HK-2 (cell line): ENCODE data around the gene HIVEP1.
A peak's percentile ranks its signal among the peaks of the same experiment; 100 is the strongest.

ENCODE experiments used
- DNase-seq: peaks from one replicate; pipeline ENCODE4 v3.0.0-alpha.2; 2018; ENCODE audit not compliant: unreplicated experiment

Gene HIVEP1

DNA sequence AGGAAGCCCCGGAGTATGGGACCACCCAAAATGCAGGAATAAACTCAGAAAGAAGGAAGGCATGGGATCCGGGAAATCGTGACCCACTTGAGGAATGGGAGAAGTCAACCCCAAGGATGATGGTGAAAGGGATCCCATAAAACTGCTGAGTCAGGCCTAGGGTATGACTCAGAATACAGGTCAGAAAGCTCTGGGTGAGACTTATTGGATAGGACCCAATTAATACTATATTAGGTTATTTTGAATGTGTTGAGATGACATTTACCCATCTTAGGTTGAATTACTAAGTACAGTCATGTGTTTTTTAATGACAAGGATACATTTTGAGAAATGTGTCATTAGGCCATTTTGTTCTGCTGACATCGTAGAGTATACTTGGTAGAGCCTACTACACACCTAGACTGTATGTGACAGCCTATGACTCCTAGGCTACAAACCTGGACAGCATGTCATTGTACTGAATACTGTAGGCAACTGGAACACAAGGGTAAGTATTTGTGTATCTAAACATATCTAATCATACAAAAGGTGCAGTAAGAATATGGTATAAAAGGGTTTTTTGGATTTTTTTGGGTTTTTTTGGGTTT lies 17.1 kb upstream of the HIVEP1 start:
- no peak for DNase-seq

DNA sequence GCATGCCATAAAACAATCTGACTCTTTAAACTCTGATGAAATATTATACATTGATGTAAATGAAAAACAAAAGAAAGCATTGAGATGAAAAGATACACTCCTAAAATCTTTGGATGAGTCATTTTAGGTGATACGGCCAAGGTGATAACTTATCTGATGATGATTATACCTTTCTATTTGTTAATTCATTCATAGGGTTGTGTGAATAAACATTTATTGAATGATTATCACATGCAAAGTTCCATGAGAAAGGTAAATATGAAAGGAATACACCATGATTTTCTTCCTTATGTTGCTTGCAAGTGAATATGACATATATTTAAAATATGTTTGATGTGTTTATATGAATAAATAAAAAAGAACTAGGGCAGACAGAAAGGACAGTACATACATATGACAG lies 15.4 kb upstream of the HIVEP1 start:
- DNase-seq, result no peak

DNA sequence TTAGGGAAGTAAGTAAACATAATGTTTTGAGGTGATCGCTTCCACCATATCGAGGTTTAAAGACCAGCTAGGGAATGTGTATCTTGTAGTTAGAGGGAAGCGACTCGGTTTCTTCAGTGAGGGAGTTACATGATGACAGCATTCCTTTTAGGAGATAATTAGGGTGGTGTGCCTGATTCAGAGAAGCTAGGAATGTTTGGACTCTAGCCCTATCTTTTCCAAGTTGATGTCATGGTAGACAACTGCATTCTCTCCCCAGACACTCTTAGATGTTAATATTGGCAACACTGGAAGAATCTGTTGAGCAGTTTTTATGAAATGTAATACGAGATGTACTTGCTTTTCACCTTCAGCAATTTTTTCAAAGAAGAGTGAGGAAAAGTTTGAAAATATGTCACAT lies 12.9 kb upstream of the HIVEP1 start:
- no peak for DNase-seq

DNA sequence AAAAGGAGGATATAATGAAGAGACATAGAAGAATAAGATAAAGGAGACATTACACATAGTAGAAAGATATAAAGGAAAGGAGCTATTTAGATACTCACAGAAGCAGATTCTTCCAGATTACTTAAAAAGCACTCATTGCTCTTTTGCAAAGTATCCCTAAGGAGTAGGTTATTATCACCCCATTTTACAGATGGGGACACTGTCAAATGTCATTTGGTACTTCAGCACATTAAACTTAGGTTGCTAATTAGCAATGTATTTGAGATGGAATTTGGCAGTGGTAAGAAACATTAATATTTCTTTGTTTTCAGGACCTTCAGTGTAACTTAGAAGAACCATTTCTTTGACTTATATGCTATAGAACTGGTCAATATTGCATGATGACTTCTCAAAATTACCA lies 11.9 kb upstream of the HIVEP1 start:
- DNase-seq, result no peak

DNA sequence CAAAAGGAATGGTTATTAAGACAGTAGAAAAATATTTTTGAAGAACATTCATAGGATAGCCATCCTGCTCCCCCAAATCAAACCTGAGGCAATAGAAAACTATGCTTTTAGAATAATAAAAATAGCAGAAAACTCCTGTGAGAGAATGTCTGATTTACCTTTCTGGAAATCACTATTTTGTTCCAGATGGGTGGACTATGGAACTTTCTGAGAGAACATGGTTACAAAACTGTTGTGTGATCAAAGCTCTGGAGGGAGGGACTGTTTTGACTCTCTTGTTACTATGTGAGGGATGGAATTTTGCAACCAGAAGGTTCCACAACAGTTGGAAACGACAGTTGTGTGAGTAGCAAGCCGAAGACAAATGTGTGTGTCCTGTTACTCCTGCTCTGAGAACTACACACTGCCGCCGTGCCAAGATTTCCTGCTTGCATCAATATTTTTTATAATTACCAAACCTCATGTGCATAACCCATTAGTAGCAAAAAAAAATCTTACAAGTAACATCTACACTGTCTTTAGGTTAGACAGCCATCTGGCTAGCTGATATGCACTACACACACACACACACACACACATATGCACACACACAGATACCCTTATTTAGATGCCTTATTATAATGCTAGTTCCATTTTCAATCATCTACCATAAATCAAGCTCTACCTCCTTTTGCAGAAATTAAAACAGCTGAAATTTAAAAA lies 11.0 kb upstream of the HIVEP1 start:
- DNase-seq, result no peak

DNA sequence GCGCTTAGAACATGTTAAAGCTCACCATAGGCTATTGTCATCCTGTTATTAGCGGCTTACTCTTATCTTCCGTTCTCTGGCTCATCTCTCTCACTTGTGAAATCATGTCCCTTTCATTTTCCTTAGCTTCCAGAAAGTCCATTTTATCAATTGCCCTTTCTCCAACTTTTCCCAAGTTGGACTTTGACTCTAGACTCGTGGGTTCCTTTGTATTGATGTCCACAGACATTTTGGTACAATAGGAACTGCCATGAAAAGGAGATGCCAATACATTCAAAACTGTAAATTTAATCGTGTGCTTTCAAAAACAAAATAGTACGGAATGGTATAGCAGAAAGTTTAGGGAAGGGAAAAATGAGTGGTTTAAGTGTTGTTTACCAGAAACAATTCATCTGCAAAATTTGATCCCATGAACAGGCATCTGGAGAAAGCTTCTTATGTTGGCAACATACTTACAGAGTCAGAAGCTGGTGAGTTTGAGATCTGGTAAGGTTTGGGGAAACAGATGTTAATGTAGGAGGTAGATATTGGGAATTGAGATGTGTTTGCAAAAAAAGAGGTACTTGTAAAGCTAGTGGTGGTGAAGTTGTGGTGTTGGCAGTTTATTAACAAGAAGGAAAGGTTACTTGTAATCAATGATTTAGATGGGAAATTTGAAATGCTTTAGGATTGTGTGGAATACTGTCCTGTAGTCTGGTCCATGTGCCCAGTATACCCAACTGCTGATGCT lies 10.2 kb upstream of the HIVEP1 start:
- DNase-seq, result no peak

DNA sequence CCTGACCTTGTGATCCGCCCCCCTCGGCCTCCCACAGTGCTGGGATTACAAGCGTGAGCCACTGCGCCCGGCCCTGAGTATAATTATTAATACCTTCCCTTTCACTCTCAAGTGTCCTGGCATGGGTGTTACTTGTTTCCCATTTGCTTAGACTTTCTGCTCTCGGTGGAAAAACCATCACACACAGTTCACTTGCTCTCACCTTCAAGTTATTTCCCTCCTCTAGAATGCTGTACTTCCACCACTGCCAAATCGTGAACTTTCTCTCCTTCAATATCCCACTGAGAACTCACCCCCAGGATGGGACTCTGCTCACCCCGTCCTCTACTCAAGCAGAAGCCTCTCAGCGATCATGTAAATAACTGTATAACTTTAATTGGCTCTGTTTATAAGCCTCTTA lies 4.6 kb upstream of the HIVEP1 start:
- peak; percentile 42 for DNase-seq

DNA sequence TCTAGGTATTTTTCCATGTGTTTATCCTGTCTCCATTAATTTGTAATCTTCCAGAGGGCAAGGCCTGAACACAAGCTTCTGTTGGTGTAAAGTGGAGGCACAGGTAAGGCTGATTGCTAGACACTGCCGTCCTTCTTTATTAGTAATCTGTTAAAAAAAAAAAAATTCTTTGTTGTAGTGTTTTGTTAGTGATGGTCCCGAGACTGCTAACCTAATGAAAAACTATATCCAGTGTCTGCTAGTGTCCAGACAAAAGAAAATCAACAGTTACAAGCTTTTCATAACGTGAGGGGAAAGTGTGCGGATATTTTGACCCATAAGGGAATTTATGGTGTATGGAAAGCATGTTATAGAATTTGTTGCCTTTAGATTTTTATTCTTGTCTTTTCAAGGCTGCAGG lies 4.2 kb upstream of the HIVEP1 start:
- no peak for DNase-seq

DNA sequence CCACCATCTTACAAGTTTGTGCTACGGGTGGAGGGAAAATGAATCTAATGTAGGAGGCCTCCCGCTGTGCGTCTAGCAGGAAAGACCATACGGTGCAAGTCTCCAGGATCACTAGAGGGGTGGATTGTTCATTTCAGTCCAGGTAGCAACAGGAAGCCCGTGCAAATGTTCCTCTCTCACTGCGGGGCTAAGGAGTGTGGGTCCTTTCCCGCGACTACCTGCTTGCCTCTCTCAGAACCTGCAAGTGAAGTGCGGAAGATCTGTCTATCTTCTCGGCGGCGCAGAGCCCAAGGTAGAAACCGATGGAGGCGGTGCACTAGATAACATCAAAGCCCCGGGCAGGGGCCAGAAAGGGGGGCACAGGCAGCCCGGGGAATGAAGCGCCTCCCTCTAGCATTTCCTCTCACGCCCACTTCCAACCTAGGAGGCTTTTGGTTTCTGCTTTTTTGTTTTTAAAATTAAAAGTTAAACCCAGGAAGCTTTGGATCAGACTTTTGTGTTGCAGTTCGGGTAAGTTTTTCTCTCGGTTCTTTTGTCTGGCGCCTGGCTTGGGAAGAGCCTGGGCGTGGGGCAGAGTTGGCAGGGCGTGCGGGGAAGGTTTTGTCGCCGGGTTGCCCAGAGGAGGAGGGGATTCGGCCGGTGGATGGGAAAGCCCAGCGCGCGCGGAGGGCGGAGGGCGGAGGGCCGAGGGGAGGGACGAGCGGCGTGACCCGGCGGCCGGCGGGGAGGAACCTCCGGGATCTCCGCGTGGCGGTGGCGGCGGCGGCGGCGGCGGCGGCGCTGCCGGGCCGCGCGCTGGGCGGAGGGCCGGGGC lies 3.5 kb upstream of the HIVEP1 start:
- peak; percentile 86 for DNase-seq

DNA sequence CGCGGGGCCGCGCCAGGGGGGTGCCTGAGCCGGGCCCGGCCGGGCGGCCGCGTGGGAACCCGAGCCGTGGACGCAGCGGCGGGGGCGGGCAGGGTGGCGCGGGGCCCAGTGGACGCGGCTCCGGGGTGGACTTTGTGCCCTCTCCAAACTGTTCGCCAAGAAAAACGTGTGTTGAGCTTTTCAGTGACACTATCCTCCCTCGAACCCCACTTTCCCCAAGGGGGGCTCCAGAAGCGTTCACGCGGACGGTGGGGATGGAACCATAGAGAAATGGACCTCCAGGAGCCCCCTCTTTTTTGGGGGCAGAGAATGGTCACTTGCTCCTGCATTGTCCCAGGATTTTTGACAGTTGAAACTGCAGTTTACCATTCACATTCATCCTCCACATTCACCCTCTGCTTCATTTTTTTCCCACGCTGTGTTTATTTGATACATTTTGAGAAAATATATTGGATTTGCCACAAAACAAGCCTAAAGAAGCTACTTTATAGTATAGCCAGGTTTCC lies 2.9 kb upstream of the HIVEP1 start:
- no peak for DNase-seq

DNA sequence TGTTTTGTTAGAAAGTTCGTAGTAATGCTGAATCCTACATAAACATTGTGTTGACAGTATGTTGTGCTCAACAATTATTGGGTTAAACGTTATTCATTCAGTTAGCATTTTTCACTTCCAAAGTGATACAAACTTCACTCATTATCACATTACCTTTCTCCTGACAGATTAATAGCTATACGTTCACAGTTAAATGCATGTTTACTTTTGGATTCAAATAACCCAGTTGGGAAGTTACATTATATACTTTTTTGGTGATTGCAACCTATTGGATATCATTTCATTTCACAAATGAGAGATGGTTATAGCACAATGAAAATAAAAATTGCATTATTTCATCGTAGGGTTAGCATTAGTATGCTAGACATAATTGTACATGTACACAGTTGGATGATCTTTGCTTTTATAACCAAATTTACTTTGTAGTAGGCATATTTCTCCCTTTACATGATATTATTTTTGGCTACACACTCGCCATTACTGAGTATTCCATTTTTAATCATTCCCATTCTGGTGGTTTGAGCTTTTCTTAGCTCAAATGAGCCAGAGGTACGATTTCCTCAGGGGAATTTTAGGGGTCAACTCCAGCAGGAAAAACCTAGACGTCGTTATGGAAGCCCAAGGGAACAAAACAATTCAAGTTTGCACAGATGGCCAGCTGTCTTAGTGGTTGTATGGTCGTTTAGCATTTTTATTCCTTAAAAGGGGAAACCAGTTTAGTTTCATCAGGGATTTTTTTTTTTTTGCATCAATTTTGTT lies 2.1 kb upstream of the HIVEP1 start:
- DNase-seq, result no peak

DNA sequence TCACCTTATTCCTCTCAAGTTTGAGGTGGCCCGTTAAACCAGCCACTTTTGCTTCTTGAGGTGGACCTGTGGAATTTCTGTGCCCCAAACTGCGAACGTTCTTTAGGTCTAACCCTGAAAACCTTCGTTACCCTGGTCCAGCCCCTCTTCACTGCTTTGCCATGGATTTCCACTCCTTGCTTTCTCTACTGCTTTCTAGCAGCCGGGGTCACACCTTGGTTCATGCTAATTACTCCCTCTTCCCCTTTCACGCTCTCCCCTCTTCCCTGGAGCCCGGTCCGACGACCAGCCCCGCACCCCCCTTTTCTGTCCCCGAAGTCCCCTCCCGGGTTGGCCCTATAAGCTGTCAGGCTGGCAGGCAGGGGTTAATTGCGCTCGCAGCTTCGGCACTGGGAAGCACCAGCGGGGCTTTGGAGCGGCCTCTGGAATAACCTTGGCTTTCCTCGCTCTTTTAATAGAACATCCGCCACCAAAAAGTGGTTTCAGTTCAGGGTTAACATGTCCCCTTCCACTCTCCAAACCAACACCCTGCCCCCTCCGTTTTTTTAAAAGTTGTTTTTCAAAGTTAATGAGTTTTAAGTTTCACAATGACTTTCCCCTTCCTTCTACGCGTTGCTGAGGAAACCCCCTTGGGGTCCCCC lies 1.4 kb upstream of the HIVEP1 start:
- DNase-seq, result peak; percentile 67

DNA sequence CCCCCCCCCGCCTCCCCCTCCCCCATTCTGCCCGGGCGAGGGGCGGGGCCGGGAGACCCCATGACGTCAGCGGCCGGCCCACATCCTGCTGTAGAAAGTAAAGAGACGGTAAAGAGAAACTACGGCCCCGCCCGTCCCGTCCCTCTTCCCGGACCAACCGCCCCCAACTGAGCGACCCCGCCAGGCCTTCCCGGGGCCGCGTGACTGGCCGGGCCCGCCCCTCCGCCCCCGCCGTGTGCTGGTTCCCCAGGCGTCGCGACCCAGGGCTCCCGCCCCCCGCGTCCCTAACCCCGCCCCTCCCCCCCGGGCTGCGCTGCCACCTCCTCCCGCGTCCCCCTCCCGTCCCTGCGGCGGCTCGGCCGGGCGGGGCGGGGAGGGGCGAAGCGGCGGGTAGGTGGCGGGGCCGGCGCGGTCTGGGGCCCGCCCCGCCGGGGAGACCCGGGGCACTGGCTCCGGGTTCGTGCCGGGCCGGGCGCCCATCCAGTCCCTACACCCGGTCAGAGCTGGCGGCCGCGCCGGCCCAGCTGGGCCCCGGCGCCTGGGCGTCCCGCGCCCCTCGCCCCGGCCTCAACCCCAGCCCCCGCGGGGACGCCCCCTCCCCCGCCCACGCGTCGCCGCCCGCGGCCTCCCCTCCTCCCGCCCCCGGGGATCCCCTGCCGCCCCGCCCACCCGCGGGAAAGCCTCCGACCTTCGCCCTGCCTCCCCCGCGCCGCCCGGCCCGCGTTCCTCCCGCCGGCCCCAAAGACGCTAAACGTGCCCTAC lies 655 bp upstream of the HIVEP1 start:
- DNase-seq, result peak; percentile 97

DNA sequence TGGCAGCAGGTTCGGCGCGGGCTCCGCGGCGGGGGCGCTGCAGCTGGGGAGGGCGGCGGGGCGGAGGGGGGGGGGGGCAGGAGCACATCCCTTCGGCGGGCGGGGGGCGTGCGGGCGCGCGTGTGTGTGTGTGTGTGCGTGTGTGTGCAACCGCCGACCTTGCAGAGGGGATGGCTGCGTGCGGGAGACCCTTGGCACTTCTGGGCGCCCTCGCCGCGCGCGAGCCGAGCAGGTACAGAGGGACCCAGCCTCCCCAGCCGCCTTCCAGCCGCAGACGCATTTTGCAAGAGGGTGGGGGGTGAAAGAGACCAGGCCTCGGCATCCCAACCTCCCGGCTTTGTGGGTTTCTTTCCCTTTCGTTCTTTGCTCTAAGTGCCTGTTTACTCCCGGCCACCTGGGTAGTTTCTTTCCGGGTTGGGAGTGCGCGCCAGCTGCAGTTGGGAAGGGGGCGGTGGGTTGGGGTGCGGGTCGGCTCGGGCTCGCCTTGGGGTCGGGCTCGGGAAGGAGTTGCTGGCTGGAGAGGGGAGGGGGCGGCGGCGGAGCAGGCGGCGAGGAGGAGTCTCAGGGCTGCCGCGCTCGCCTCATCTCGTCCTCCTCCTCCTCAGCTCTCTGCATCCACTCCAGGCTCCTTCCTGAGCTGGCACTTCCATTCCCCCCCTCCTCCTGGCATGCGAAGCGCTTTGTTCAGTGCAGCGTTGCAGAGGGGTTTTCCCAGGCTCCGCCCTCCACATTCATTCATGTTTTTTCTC lies 620 bp downstream of the HIVEP1 start:
- peak; percentile 85 for DNase-seq

DNA sequence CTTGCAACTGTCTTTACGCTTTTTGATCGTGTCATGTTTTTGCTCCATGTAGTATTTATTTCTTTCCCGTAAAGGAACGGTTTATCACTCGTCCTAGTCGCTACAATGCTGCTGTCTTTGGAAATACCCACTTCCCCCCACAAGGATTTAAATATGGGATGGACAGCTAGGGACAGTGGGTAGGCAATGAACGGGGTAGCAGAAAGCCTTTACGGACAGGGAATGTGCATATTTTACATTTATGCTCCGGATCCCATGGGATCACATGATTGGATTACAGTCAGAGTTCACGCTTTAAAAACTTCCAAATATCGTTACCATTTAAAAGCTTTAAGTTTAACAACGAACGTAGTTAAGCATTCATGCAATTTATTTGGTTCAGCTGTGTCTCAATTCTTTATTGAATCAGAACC lies 1.2 kb downstream of the HIVEP1 start:
- DNase-seq, result no peak

DNA sequence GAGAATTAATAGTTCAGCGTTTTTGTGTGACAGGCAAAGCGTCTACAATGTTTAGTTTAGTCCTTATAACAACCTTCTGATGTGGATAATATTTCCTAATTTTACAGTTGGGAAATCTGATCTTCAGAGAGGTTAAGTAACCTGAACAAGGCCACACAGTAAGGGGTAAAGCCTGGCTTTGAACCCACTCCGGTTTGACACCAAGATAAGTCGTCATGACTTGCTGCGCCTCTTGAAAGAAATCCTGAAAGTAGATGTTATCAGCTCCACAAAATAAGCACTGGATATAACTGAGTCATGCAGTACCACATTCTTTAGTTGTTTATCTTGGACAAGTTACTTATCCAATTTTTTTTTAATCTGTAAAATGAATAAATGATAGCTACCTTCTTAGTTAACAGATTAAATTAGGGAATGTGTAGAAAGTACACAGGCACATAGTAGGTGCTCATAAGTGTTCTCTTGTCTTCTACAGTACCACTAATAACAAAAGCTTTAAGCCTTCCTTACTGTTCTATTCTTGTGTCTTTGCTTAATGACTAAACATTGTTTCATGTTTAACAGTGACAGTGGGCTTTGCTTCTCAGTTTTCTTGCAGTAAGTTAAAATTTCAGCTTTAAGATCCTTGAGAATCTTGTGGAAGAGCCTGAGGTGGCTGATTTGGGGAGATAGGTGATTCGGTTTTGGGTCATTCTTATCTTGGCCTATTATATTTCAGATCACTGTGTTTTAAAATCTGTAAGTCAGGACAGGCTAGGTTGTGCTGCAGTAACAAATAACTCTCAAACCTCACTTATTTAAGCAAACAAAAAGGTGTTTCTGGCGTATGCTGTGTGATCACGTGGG lies 2.1 kb downstream of the HIVEP1 start:
- DNase-seq, result no peak

DNA sequence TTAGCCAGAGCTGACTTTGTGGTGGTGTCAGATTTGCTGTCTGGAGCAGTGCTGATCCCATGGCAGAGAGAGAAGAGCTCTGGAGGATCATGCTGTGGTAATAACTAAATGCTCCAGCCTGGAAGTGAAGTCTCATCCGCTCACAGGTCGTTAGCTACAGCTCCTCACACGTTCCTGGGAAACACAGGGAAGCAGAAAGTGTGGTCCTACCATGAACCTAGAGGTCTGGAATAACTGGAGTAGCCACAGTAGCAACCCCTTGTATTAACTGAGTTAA lies 2.7 kb downstream of the HIVEP1 start:
- DNase-seq, result no peak

DNA sequence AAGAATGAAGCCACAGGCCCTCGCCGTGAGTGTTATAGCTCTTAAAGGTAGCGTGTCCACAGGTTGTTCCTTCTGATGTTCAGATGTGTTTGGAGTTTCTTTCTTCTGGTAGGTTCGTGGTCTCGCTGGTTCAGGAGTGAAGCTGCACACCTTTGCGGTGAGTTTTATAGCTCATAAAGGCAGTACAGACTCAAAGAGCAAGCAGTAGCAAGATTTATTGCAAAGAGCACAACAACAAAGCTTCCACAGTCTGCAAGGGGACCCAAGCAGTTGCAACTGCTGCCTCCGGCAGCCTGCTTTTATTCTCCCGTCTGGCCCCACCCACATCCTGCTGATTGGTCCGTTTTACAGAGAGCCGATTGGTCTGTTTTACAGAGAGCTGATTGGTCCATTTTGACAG lies 5.2 kb downstream of the HIVEP1 start:
- DNase-seq, result no peak

DNA sequence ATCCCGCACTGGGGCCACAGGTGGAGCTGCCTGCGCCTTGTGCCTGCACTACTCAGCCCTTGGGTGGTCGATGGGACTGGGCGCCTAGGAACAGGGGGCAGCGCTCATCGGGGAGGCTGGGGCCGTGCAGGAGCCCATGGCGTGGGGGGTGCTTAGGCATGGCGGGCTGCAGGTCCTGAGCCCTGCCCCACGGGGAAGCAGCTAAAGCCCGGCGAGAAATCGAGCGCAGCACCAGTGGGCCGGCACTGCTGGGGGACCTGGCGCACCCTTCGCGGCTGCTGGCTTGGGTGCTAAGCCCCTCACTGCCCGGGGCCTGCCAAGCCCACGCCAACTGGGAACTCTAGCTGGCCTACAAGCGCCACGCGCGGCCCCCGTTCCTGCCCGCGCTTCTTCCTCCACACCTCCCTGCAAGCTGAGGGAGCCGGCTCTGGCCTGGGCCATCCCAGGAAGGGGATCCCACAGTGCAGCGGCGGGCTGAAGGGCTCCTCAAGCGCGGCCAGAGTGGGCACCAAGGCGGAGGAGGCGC lies 5.8 kb downstream of the HIVEP1 start:
- DNase-seq, result no peak
